NB4 (cell line): ENCODE measurements around the gene OR2K2.
"Not testable (repeated sequence)": the region's sequence is repeated elsewhere in the genome, so short reads cannot be mapped to it uniquely, and the experiment has no call there.

Source experiments
- DNase-seq: peaks from one replicate; pipeline ENCODE4 v3.0.0; 2010; ENCODE audit warnings: low read depth
- H3K4me3 ChIP-seq: one replicate; pipeline ENCODE4 v1.5.1; 2011; ENCODE audit warnings: mild to moderate bottlenecking, low read depth, low read length, moderate library complexity
- CTCF ChIP-seq: IDR thresholded peaks from one replicate; pipeline ENCODE4 v1.5.1; 2012; ENCODE audit warnings: low read depth, low read length
- MYC ChIP-seq: IDR thresholded peaks from 2 replicates; pipeline ENCODE4 v1.6.1; 2011; ENCODE audit warnings: low read depth, low read length
- POLR2A ChIP-seq: IDR thresholded peaks from 2 replicates; pipeline ENCODE4 v1.6.1; 2011; ENCODE audit warnings: mild to moderate bottlenecking; ENCODE audit not compliant: insufficient read length; ENCODE audit errors: extremely low read depth
- TF ChIP-seq, protein P1 (sequence below): IDR thresholded peaks from 2 replicates; pipeline ENCODE4 v1.6.1; 2011; ENCODE audit warnings: low read depth, low read length

The OR2K2 gene

DNA sequence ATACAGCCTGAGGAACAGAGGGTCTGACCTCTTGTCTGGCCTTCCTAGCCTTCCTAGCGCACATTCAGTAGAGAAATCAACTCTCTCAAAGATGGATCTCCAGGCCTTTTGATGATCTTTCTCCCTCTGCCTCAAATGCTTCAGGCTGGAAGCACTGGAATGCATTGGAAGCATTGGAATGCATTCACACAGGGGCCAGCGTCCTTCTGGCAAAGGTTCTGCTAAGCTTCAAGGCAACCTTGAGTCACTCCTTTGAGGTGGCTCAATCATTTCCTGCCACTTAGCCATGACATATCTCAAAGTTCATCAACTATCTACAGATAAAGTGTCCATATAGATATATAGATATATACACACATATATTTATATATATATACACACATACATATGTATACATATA is 42.9 kb downstream of the OR2K2 start:
- no peak for DNase-seq
- TF ChIP-seq, protein P1, sequence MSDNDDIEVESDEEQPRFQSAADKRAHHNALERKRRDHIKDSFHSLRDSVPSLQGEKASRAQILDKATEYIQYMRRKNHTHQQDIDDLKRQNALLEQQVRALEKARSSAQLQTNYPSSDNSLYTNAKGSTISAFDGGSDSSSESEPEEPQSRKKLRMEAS, result no peak
- no peak for TF ChIP-seq CTCF
- TF ChIP-seq MYC, result no peak
- no peak for TF ChIP-seq POLR2A
- no peak overlapping the region for H3K4me3 ChIP-seq

- TF ChIP-seq, protein P1, result no peak
- TF ChIP-seq CTCF (no peak), POLR2A (no peak), MYC (no peak)
- no peak overlapping the region for H3K4me3 ChIP-seq
- DNase-seq, result no peak
Observed at GRCh38 chr9:111284703-111285102, 45.3 kb downstream of the OR2K2 start.

DNA sequence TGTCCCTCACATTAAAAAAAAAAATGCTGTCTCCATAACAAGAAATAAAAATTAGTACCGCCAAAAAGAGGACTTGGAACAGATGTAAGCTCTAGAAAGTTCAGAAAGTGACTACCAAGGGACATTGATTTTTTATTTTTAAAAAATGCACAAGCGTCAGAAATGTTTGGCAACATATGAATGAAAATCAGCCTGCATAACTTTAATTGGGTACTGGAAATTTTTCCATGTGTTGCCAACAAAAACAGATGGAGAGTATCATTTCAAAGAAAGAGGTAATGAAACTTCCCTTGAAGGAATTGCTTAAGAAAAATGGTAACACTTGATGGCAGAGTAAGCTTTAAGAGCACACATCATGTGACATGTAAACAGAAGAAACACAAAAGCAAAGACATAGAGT is 47.2 kb downstream of the OR2K2 start:
- TF ChIP-seq, protein P1, result no peak
- TF ChIP-seq MYC (no peak), POLR2A (no peak), CTCF (no peak)
- DNase-seq, result no peak
- no peak overlapping the region for H3K4me3 ChIP-seq

- H3K4me3 ChIP-seq, DNase-seq: not testable (repeated sequence)
Observed at GRCh38 chr9:111280795-111281194, 49.2 kb downstream of the OR2K2 start.
